Upper lobe of left lung (tissue), 4 donors: ENCODE measurements around the gene GSAP.

Source experiments
- CTCF ChIP-seq, 6 experiments: fragments of 450-650 bp in 4 of 6; fragments of 200-600 bp in 2 of 6; sonication (generic) in 2 of 6; IDR thresholded peaks; one replicate each; pipeline ENCODE4 v1.5.1; 2016 to 2019; ENCODE audit warnings: antibody characterized with exemption in 6 of 6
- EP300 ChIP-seq, 4 donors: sonication (generic); formaldehyde crosslinking; IDR thresholded peaks; one replicate each; pipeline ENCODE4 v1.5.1; 2017; ENCODE audit warnings: antibody characterized with exemption in 4 of 4, control low read depth in 2 of 4
- POLR2A ChIP-seq, 4 donors: fragments of 450-650 bp; IDR thresholded peaks; one replicate each; pipeline ENCODE4 v1.5.1; 2016 to 2017; ENCODE audit warnings: antibody characterized with exemption in 4 of 4, mild to moderate bottlenecking in 2 of 4

- TF ChIP-seq EP300 (IDR thresholded peaks at IDR 0.05), result no peak
- TF ChIP-seq CTCF (IDR thresholded peaks at IDR 0.05), result no peak
- no peak for TF ChIP-seq POLR2A (IDR thresholded peaks at IDR 0.05)
These were observed 8.2 kb downstream of the GSAP start for GRCh38 chr7:77407906-77408305.
